ENCODE measurements around the gene TXNDC11. TPM values are rescaled to one million over a fixed set of nuclear protein-coding genes. Genes with fewer than 3 reads are reported as not detected.

The TXNDC11 gene
- total and polyA plus RNA-seq, 2 donors (not counting 3 experiments of a cell fraction or from before 2014, with no cell fraction given): 42.5 to 66.0 TPM

DNA sequence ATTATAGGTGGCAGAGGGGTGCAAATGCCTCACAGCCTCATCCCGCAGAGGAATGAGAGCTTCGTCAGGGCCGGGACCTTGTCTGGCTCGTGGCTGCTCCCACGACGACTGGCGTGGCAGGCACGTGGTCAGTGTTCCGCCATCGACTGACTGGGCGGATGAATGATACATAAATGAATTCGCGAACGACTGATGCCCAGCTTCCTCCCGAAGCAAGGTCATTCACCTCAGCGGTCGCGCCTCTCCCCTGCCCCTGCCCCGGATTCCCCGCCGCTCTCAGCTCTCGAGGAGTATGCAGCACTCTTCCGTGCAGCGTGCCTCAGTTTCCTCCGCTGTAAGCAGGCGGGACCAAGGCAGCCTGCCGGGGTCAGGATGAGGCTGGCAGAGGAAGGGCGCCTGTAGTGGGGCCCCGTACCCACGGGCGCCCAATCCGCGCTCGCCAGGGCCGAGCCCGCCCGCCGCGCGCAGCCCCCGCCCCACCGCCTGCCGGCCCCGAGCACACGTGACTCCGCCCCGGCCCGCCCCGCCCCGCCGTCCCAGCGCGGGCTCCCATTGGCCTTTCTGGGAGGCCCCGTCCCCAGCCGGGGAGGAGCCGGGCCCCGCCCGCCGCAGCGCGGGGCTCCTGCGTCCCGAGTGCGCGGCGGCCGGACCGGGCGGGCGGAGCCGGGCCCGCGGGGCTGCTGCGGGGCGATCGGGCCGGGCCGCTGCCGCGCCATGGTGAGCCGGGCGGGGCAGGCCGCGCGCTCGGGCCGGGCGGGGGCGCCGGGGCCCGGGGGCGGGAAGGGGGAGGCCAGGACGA is 74.6 kb downstream of the TXNDC11 start, which contains the start of gene SNN:
Gene SNN, plus strand, starts transcription at position 632 of the 799 bp plus-strand sequence. CDS start 7,605 bp downstream, outside the sequence.
- DNase-seq (ENCODE audit: low read depth, low spot score) (peak; percentile 79), FAIRE-seq (peak; percentile 74)
- H3K79me2 ChIP-seq (ENCODE audit: control insufficient read depth, insufficient read depth, low read length): no peaks in the 10 kb centered on the region
- dilution Hi-C loops (cut with MboI; ENCODE audit: extremely low pct_ligation_motif_present, low sequenced_read_pairs) (no loop called here), intact Hi-C loops (cut with micrococcal nuclease) (loop anchor here (1.0 to 5.0 kb wide), 2 partner anchors 136 to 411 kb away; partner anchors contain the start of gene SOCS1)
- ChIA-PET CTCF (interaction anchor here (1.1 to 2.1 kb wide), 5 partner anchors 28 to 400 kb away, joined by 3 to 7 read pairs (median 5); no protein-coding TSS in a partner anchor), POLR2A (no interaction called here)
- H3K4me3 ChIP-seq (replicated peaks in 1 of 3; ENCODE audit: insufficient read depth in 1 of 3, low read depth in 1 of 3, low read length in 3 of 3): peak within 1 kb of the TSS; percentile 33 to 72 (median 42)
- H3K9me1 ChIP-seq (replicated peaks; ENCODE audit: control insufficient read depth, extremely low read depth, insufficient read depth, low read length): no peaks in the 10 kb centered on the region
- H3K4me2 ChIP-seq (ENCODE audit: insufficient read depth, low read length): peak within 1 kb of the TSS; percentile 52
- TF ChIP-seq FOS (IDR thresholded peaks at IDR 0.05; ENCODE audit: borderline replicate concordance, insufficient read depth, low read length) (no peak), GATA2 (IDR thresholded peaks at IDR 0.05; ENCODE audit: insufficient read depth, insufficient read length, low read depth, low read length) (no peak), POLR2A (IDR thresholded peaks at IDR 0.05; ENCODE audit: low read depth, low read length) (peak; percentile 41), EZH2 (IDR thresholded peaks at IDR 0.05; ENCODE audit: borderline replicate concordance, low read depth, low read length, severe bottlenecking) (no peak), POLR2AphosphoS5 (IDR thresholded peaks at IDR 0.05; ENCODE audit: insufficient read depth, low read depth, low read length) (no peak), JUN (IDR thresholded peaks at IDR 0.05; ENCODE audit: borderline replicate concordance, insufficient read depth, insufficient read length, low read depth) (no peak), MYC (IDR thresholded peaks at IDR 0.05; ENCODE audit: low read depth, low read length) (no peak)
- TF ChIP-seq, protein P1, sequence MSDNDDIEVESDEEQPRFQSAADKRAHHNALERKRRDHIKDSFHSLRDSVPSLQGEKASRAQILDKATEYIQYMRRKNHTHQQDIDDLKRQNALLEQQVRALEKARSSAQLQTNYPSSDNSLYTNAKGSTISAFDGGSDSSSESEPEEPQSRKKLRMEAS (IDR thresholded peaks at IDR 0.05; ENCODE audit: insufficient read depth, insufficient read length): peak; percentile 68
- TF ChIP-seq, protein P2, sequence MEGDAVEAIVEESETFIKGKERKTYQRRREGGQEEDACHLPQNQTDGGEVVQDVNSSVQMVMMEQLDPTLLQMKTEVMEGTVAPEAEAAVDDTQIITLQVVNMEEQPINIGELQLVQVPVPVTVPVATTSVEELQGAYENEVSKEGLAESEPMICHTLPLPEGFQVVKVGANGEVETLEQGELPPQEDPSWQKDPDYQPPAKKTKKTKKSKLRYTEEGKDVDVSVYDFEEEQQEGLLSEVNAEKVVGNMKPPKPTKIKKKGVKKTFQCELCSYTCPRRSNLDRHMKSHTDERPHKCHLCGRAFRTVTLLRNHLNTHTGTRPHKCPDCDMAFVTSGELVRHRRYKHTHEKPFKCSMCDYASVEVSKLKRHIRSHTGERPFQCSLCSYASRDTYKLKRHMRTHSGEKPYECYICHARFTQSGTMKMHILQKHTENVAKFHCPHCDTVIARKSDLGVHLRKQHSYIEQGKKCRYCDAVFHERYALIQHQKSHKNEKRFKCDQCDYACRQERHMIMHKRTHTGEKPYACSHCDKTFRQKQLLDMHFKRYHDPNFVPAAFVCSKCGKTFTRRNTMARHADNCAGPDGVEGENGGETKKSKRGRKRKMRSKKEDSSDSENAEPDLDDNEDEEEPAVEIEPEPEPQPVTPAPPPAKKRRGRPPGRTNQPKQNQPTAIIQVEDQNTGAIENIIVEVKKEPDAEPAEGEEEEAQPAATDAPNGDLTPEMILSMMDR (IDR thresholded peaks at IDR 0.05; ENCODE audit: extremely low read depth in 1 of 2, insufficient read depth in 1 of 2, low read depth in 1 of 2, low read length in 2 of 2): no peak
- BruUV-seq (replicated peaks): no TSS peak
- no peaks in the 10 kb centered on the region for H3K27me3 ChIP-seq (ENCODE audit: control insufficient read depth in 2 of 2, insufficient read depth in 2 of 2, low read length in 2 of 2)
- no peak within 1 kb of the TSS for H3K27ac ChIP-seq (ENCODE audit: insufficient read depth, low read depth, low read length)
- peaks cover 13% of the 10 kb centered on the region for H3K4me1 ChIP-seq (ENCODE audit: control insufficient read depth, extremely low read depth, insufficient read depth, low read length)
- H3K36me3 ChIP-seq (ENCODE audit: control insufficient read depth in 2 of 2, extremely low read depth in 1 of 2, insufficient read depth in 2 of 2, low read length in 2 of 2): no peaks in the 10 kb centered on the region
- H3K9ac ChIP-seq (replicated peaks; ENCODE audit: extremely low read depth, insufficient read depth, low read length): peak within 1 kb of the TSS; percentile 29
- peak within 1 kb of the TSS; percentile 32 for H2AFZ ChIP-seq (ENCODE audit: low read depth, low read length)
- no peaks in the 10 kb centered on the region for H3K9me3 ChIP-seq (replicated peaks; ENCODE audit: control insufficient read depth, insufficient read depth, low read length)
- no peaks in the 10 kb centered on the region for H4K20me1 ChIP-seq (replicated peaks; ENCODE audit: control insufficient read depth, extremely low read depth, insufficient read depth, low read length)

All from endothelial cell of umbilical vein (primary cell).